IMR-90 (cell line): ENCODE data around the gene LTBP4. TPM values are rescaled to one million over a fixed set of nuclear protein-coding genes. Genes with fewer than 3 reads are reported as not detected.

Experiments used
- ATAC-seq: fragments of 200-7000 bp; cut with Tn5 transposase; 2 replicates; pipeline ENCODE4 v1.9.1; 2020; ENCODE audit warnings: low read depth, mild to moderate bottlenecking, moderate library complexity
- BruUV-seq: library from RNA; stranded (reverse); fragments of 400-500 nt; replicated peaks from 2 replicates; lab custom pipeline; 2021; lab: Mats Ljungman, UMichigan
- CTCF ChIA-PET: fragments of 300-600 bp; formaldehyde crosslinking; extraction: SDS; loops from one replicate; lab custom pipeline; 2021; ENCODE audit warnings: antibody characterized with exemption; lab: Yijun Ruan, JAX
- POLR2A ChIA-PET: fragments of 300-600 bp; sonication (Branson Sonifier 250); formaldehyde crosslinking; loops from one replicate; lab custom pipeline; 2022; ENCODE audit warnings: antibody characterized with exemption; ENCODE audit not compliant: unreplicated experiment; lab: Charles Lee
- DNase-seq: peaks from one replicate; pipeline ENCODE4 v3.0.0; 2013
- H2AFZ ChIP-seq: replicated peaks from 2 replicates; pipeline ENCODE3; 2013; ENCODE audit warnings: low read length, mild to moderate bottlenecking; ENCODE audit not compliant: poor library complexity
- H2AK5ac ChIP-seq: 2 replicates; pipeline ENCODE4 v1.6.1; 2013; ENCODE audit warnings: low read depth, low read length, inconsistent platforms
- H2AK9ac ChIP-seq: replicated peaks from 2 replicates; pipeline ENCODE3; 2013; ENCODE audit warnings: mild to moderate bottlenecking, low read depth, low read length, moderate library complexity; ENCODE audit not compliant: poor library complexity
- H2BK120ac ChIP-seq: 2 replicates; pipeline ENCODE4 v1.6.1; 2013; ENCODE audit warnings: low read depth, low read length, inconsistent platforms
- H2BK15ac ChIP-seq: 3 replicates; pipeline ENCODE4 v1.6.1; 2013; ENCODE audit warnings: low read depth, low read length, inconsistent platforms
- H2BK20ac ChIP-seq: 2 replicates; pipeline ENCODE4 v1.6.1; 2013; ENCODE audit warnings: low read depth, mild to moderate bottlenecking, inconsistent platforms, low read length, moderate library complexity
- H2BK5ac ChIP-seq: 2 replicates; pipeline ENCODE4 v1.6.1; 2013; ENCODE audit warnings: mild to moderate bottlenecking, low read depth, low read length, inconsistent platforms; ENCODE audit not compliant: poor library complexity, severe bottlenecking
- H3K14ac ChIP-seq: replicated peaks from 2 replicates; pipeline ENCODE4 v1.6.1; 2013; ENCODE audit warnings: low read depth, low read length, inconsistent platforms
- H3K18ac ChIP-seq: 2 replicates; pipeline ENCODE4 v1.6.1; 2013; ENCODE audit warnings: low read depth, low read length, control low read depth
- H3K23ac ChIP-seq: 2 replicates; pipeline ENCODE4 v1.6.1; 2013; ENCODE audit warnings: low read depth, low read length, inconsistent platforms
- H3K27ac ChIP-seq: 2 replicates; pipeline ENCODE4 v1.5.1; 2013; ENCODE audit warnings: mild to moderate bottlenecking, control low read depth, low read length; ENCODE audit not compliant: insufficient read depth
- H3K27me3 ChIP-seq: 2 replicates; pipeline ENCODE4 v1.6.1; 2013; ENCODE audit warnings: low read length; ENCODE audit not compliant: control insufficient read depth, insufficient read depth
- H3K36me3 ChIP-seq: 2 replicates; pipeline ENCODE4 v1.6.1; 2013; ENCODE audit warnings: low read length, mixed read lengths; ENCODE audit not compliant: control insufficient read depth, insufficient read depth
- H3K4ac ChIP-seq: 2 replicates; pipeline ENCODE4 v1.6.1; 2013; ENCODE audit warnings: low read depth, low read length, inconsistent platforms
- H3K4me1 ChIP-seq: 2 replicates; pipeline ENCODE4 v1.6.1; 2013; ENCODE audit warnings: low read length, mixed read lengths; ENCODE audit not compliant: control insufficient read depth, insufficient read depth
- H3K4me2 ChIP-seq: 2 replicates; pipeline ENCODE4 v1.6.1; 2013; ENCODE audit warnings: low read depth, mild to moderate bottlenecking, control low read depth, low read length, moderate library complexity
- H3K4me3 ChIP-seq: 2 replicates; pipeline ENCODE4 v1.5.1; 2013; ENCODE audit warnings: low read depth, mild to moderate bottlenecking, control low read depth, low read length, moderate library complexity; ENCODE audit not compliant: insufficient read depth
- H3K56ac ChIP-seq: 2 replicates; pipeline ENCODE4 v1.6.1; 2013; ENCODE audit warnings: low read length, inconsistent platforms; ENCODE audit not compliant: insufficient read depth; ENCODE audit errors: extremely low read depth
- H3K79me1 ChIP-seq, 2 experiments: 2 replicates each; pipeline ENCODE4 v1.6.1; 2013; ENCODE audit warnings: low read length in 2 of 2, inconsistent platforms in 1 of 2, low read depth in 1 of 2
- H3K9ac ChIP-seq: 2 replicates; pipeline ENCODE4 v1.6.1; 2013; ENCODE audit warnings: low read depth, low read length, control low read depth
- H3K9me1 ChIP-seq: 2 replicates; pipeline ENCODE4 v1.6.1; 2013; ENCODE audit warnings: low read length, inconsistent platforms; ENCODE audit not compliant: insufficient read depth
- H3K9me3 ChIP-seq: 2 replicates; pipeline ENCODE4 v1.6.1; 2013; ENCODE audit warnings: low read length; ENCODE audit not compliant: control insufficient read depth, insufficient read depth
- H4K20me1 ChIP-seq: 2 replicates; pipeline ENCODE4 v1.6.1; 2013; ENCODE audit warnings: low read length, inconsistent platforms; ENCODE audit not compliant: insufficient read depth
- H4K5ac ChIP-seq: 2 replicates; pipeline ENCODE4 v1.6.1; 2013; ENCODE audit warnings: mild to moderate bottlenecking, low read depth, low read length, control low read depth
- H4K8ac ChIP-seq, 2 experiments: 2 replicates each; pipeline ENCODE4 v1.6.1; 2013; ENCODE audit warnings: low read depth in 2 of 2, low read length in 2 of 2, control low read depth in 1 of 2, inconsistent platforms in 1 of 2
- H4K91ac ChIP-seq: 2 replicates; pipeline ENCODE4 v1.6.1; 2013; ENCODE audit warnings: low read depth, low read length, inconsistent platforms; ENCODE audit not compliant: insufficient read depth
- BHLHE40 ChIP-seq: fragments of 150-350 bp; IDR thresholded peaks from 2 replicates; pipeline ENCODE4 v1.6.1; 2016; ENCODE audit warnings: mild to moderate bottlenecking, low read depth, low read length
- CEBPB ChIP-seq: IDR thresholded peaks from 2 replicates; pipeline ENCODE4 v1.6.1; 2012; ENCODE audit warnings: low read depth, low read length, improper control_type of control experiment
- ELK1 ChIP-seq: fragments of 150-350 bp; IDR thresholded peaks from 2 replicates; pipeline ENCODE4 v1.6.1; 2016; ENCODE audit warnings: low read depth, mild to moderate bottlenecking, low read length, moderate library complexity, borderline replicate concordance
- FOS ChIP-seq: fragments of 150-350 bp; IDR thresholded peaks from 2 replicates; pipeline ENCODE4 v1.6.1; 2016; ENCODE audit warnings: low read depth, low read length
- MAFK ChIP-seq: IDR thresholded peaks from 2 replicates; pipeline ENCODE4 v1.6.1; 2012; ENCODE audit warnings: low read depth, low read length, improper control_type of control experiment
- MAZ ChIP-seq: IDR thresholded peaks from 2 replicates; pipeline ENCODE4 v1.6.1; 2012; ENCODE audit warnings: low read depth, mild to moderate bottlenecking, low read length, improper control_type of control experiment, moderate library complexity, borderline replicate concordance
- MXI1 ChIP-seq: IDR thresholded peaks from 2 replicates; pipeline ENCODE4 v1.6.1; 2012; ENCODE audit warnings: low read depth, mild to moderate bottlenecking, low read length, moderate library complexity, borderline replicate concordance
- NFE2L2 ChIP-seq: fragments of 150-350 bp; IDR thresholded peaks from 2 replicates; pipeline ENCODE4 v1.6.1; 2016; ENCODE audit warnings: low read depth, mild to moderate bottlenecking, low read length
- POLR2A ChIP-seq: IDR thresholded peaks from 2 replicates; pipeline ENCODE4 v1.6.1; 2012; ENCODE audit warnings: mild to moderate bottlenecking, low read depth, low read length
- RAD21 ChIP-seq: IDR thresholded peaks from 2 replicates; pipeline ENCODE4 v1.6.1; 2012; ENCODE audit warnings: low read length, improper control_type of control experiment
- RFX5 ChIP-seq: IDR thresholded peaks from 2 replicates; pipeline ENCODE4 v1.8.0; 2012; ENCODE audit warnings: low read depth, mild to moderate bottlenecking, low read length, moderate library complexity
- USF2 ChIP-seq: fragments of 150-350 bp; IDR thresholded peaks from 2 replicates; pipeline ENCODE4 v1.6.1; 2017; ENCODE audit warnings: mild to moderate bottlenecking, antibody characterized with exemption, low read length, low read depth
- WGBS, 2 experiments: methylation state at CpG; one replicate each; pipeline versions ENCODE4 v1.1.5 to v1.1.7; 2013; ENCODE audit warnings: missing lambda C conversion rate in 2 of 2; ENCODE audit not compliant: insufficient read length in 1 of 2; ENCODE audit errors: extremely low coverage in 2 of 2; 5-methylcytosine and 5-hydroxymethylcytosine counted together
- dilution Hi-C: fragments of 300-500 bp; cut with HindIII; formaldehyde crosslinking; loops from one replicate; pipeline ENCODE4 v1.14.3; 2018; ENCODE audit warnings: low sequenced_read_pairs; ENCODE audit not compliant: unreplicated experiment
- in situ Hi-C: fragments of 300-500 bp; cut with MboI; formaldehyde crosslinking; loops from 3 replicates; pipeline ENCODE4 v1.14.3; 2019; ENCODE audit warnings: low sequenced_read_pairs, inconsistent platforms, mixed read lengths
- intact Hi-C: fragments of 100-400 bp; cut with micrococcal nuclease; formaldehyde crosslinking; loops from 2 replicates; pipeline ENCODE4 v1.10.0; 2022
- polyA plus RNA-seq, 3 experiments: library from polyadenylated mRNA; depleted of rRNA; stranded (reverse); fragments of >200 nt; gene quantifications; 2 replicates each; pipeline ENCODE4 v1.2.3, GENCODE V29; 2012; ENCODE audit warnings: low replicate concordance in 1 of 3
- total RNA-seq: library from RNA; depleted of rRNA; stranded (reverse); fragments of >200 nt; gene quantifications from 2 replicates; pipeline ENCODE4 v1.2.3, GENCODE V29; 2012

LTBP4 gene
- total and polyA plus RNA-seq, 2 of the 4 experiments (the other 2 are of a cell fraction) = 14.7 to 70.3 TPM

- POLR2A ChIA-PET = no interaction called here
- intact Hi-C loops = no loop called here
Measured at GRCh38 chr19:40667602-40668001, 66.4 kb downstream of the LTBP4 start.

More at GRCh38 chr19:40667602-40668001, 66.4 kb downstream of the LTBP4 start:
- Histone ChIP-seq H2BK5ac (no peak overlapping the region), H3K9ac (no peak overlapping the region), H4K5ac (no peak overlapping the region), H2BK20ac (no peak overlapping the region), H4K8ac (no peak overlapping the region), H2AK5ac (no peak overlapping the region), H2BK120ac (no peak overlapping the region), H4K20me1 (no peaks in the 10 kb centered on the region), H2AFZ (no peak overlapping the region), H2AK9ac (no peak overlapping the region), H3K14ac (no peak overlapping the region), H2BK15ac (no peak overlapping the region), H3K4ac (no peak overlapping the region), H3K4me1 (peaks cover 6% of the 10 kb centered on the region), H3K27me3 (no peaks in the 10 kb centered on the region), H3K23ac (no peak overlapping the region), H3K4me2 (no peak overlapping the region), H3K18ac (no peak overlapping the region), H3K79me1 (peaks cover 4 to 16% of the 10 kb centered on the region in 2 experiments; a peak in 3 of 4 replicates), H4K91ac (no peak overlapping the region), H3K4me3 (no peak overlapping the region), H3K9me1 (peaks cover 15% of the 10 kb centered on the region), H3K56ac (no peak overlapping the region), H3K36me3 (peaks cover 54% of the 10 kb centered on the region), H3K27ac (no peak overlapping the region), H3K9me3 (peaks cover 2% of the 10 kb centered on the region; the same call in 1 of the 2 replicates)
- no TSS peak for BruUV-seq
- TF ChIP-seq MAZ (no peak), MAFK (no peak), RFX5 (no peak), MXI1 (no peak), ELK1 (no peak), POLR2A (no peak), USF2 (no peak), FOS (no peak), BHLHE40 (no peak), NFE2L2 (no peak), CEBPB (no peak), RAD21 (no peak)
- no peak for DNase-seq
- WGBS, 2 experiments = 94% methylated on average over 2 of the region's 14 CpGs; no CpG with 5 or more reads in 1 of the 2 experiments
- CTCF ChIA-PET = no interaction called here
- in situ Hi-C loops = loop anchor here (25.0 kb wide), 1 partner anchor 595 kb away; the partner anchor contains the start of gene HNRNPUL1
- no peak for ATAC-seq
- dilution Hi-C loops = no loop called here
